HepG2 (cell line): ENCODE measurements around the gene METTL15. TPM values are rescaled to one million over a fixed set of nuclear protein-coding genes. Genes with fewer than 3 reads are reported as not detected.

ENCODE experiments used
- ATAC-seq: fragments of 200-7000 bp; cut with Tn5 transposase; 3 replicates; pipeline ENCODE4 v1.9.1; 2020; ENCODE audit warnings: mild to moderate bottlenecking, moderate library complexity
- BruUV-seq: library from RNA; stranded (reverse); fragments of 400-500 nt; replicated peaks from 2 replicates; lab custom pipeline; 2021; lab: Mats Ljungman, UMichigan
- CTCF ChIA-PET: fragments of 300-600 bp; formaldehyde crosslinking; extraction: SDS; loops from one replicate; lab custom pipeline; 2021; ENCODE audit warnings: low total read pairs, inconsistent platforms, low intra/inter-chr PET ratio; lab: Yijun Ruan, JAX
- POLR2A ChIA-PET: fragments of 350-600 bp; sonication (Branson Sonifier 250); formaldehyde crosslinking; loops from one replicate; lab custom pipeline; 2020; ENCODE audit warnings: antibody characterized with exemption, inconsistent platforms; lab: Yijun Ruan, JAX
- DNase-seq: peaks from one replicate; pipeline ENCODE4 v3.0.0-alpha.2; 2015; ENCODE audit warnings: low spot score
- FAIRE-seq: peaks from 3 replicates; lab custom pipeline; 2011; peaks lifted over from hg19 to GRCh38; lab: Jason Lieb, UNC
- H2AFZ ChIP-seq: one replicate; pipeline ENCODE4 v1.6.1; 2011; ENCODE audit warnings: low read length, inconsistent platforms
- H3K27ac ChIP-seq: fragments of 300-600 bp; 3 replicates; pipeline ENCODE4 v1.8.0; 2011; ENCODE audit warnings: mixed run types, mild to moderate bottlenecking, mixed read lengths, low read length, inconsistent platforms; ENCODE audit not compliant: insufficient read depth; ENCODE audit errors: extremely low read length
- H3K27me3 ChIP-seq, 2 experiments: fragments of 200-600 bp in 1 of 2; 2 replicates in 1 of 2; 3 replicates in 1 of 2; pipeline versions ENCODE4 v1.6.0 to v1.8.0; 2011; ENCODE audit warnings: low read length in 2 of 2, mild to moderate bottlenecking in 2 of 2, moderate library complexity in 2 of 2, inconsistent platforms in 1 of 2; ENCODE audit not compliant: insufficient read depth in 2 of 2, control insufficient read depth in 1 of 2
- H3K36me3 ChIP-seq, 2 experiments: fragments of 200-600 bp in 1 of 2; replicated peaks in 1 of 2; 2 replicates in 1 of 2; 3 replicates in 1 of 2; pipeline versions ENCODE4 v1.5.1 to v1.8.0; 2011; ENCODE audit warnings: low read length in 2 of 2, inconsistent platforms in 1 of 2; ENCODE audit not compliant: insufficient read depth in 2 of 2, control insufficient read depth in 1 of 2
- H3K4me1 ChIP-seq: 2 replicates; pipeline ENCODE4 v1.5.1; 2012; ENCODE audit warnings: low read length, inconsistent platforms; ENCODE audit not compliant: insufficient read depth
- H3K4me2 ChIP-seq: 2 replicates; pipeline ENCODE4 v1.6.0; 2011; ENCODE audit warnings: low read depth, low read length, inconsistent platforms
- H3K4me3 ChIP-seq, 3 experiments: fragments of 200-600 bp in 1 of 3; sonication (generic), shearing (Covaris generic) in 1 of 3; replicated peaks in 1 of 3; 2 replicates each; pipeline ENCODE4 v1.5.1; 2011 to 2016; ENCODE audit warnings: low read length in 3 of 3, inconsistent platforms in 2 of 3, low read depth in 2 of 3, mild to moderate bottlenecking in 2 of 3, control low read depth in 1 of 3, mixed read lengths in 1 of 3; ENCODE audit not compliant: insufficient read depth in 1 of 3
- H3K79me2 ChIP-seq: one replicate; pipeline ENCODE4 v1.6.1; 2011; ENCODE audit warnings: low read length, inconsistent platforms; ENCODE audit not compliant: insufficient read depth
- H3K9ac ChIP-seq: 2 replicates; pipeline ENCODE4 v1.6.0; 2011; ENCODE audit warnings: mild to moderate bottlenecking, low read depth, low read length, inconsistent platforms; ENCODE audit not compliant: insufficient read depth
- H3K9me3 ChIP-seq: 2 replicates; pipeline ENCODE4 v1.5.1; 2012; ENCODE audit warnings: mild to moderate bottlenecking, low read length
- H4K20me1 ChIP-seq: 2 replicates; pipeline ENCODE4 v1.6.0; 2011; ENCODE audit warnings: inconsistent platforms, mild to moderate bottlenecking, low read length, moderate library complexity; ENCODE audit not compliant: insufficient read depth
- JDP2 ChIP-seq: sonication (generic); formaldehyde crosslinking; IDR thresholded peaks from 2 replicates; pipeline ENCODE4 v1.8.1; 2022; ENCODE audit warnings: missing genetic modification reagents, borderline replicate concordance
- SOX5 ChIP-seq: IDR thresholded peaks from 2 replicates; pipeline ENCODE4 v1.6.1; 2016; ENCODE audit warnings: borderline replicate concordance
- SP2 ChIP-seq: sonication (generic); formaldehyde crosslinking; IDR thresholded peaks from 2 replicates; pipeline ENCODE4 v1.5.1; 2020; ENCODE audit warnings: mild to moderate bottlenecking, missing genetic modification reagents
- SRSF9 ChIP-seq: fragments of 200-400 bp; formaldehyde crosslinking; IDR thresholded peaks from 2 replicates; pipeline ENCODE4 v1.6.1; 2018; ENCODE audit warnings: borderline replicate concordance, mild to moderate bottlenecking, low read depth, low read length; ENCODE audit not compliant: insufficient read depth, poor library complexity, severe bottlenecking
- ZNF329 ChIP-seq: sonication (generic); formaldehyde crosslinking; IDR thresholded peaks from 2 replicates; pipeline ENCODE4 v1.9.0; 2021; ENCODE audit warnings: low read depth, mild to moderate bottlenecking, missing genetic modification reagents
- ZNF562 ChIP-seq: sonication (generic); formaldehyde crosslinking; IDR thresholded peaks from 2 replicates; pipeline ENCODE4 v1.8.0; 2022; ENCODE audit warnings: missing genetic modification reagents, borderline replicate concordance
- ZNF709 ChIP-seq: sonication (generic); formaldehyde crosslinking; IDR thresholded peaks from 2 replicates; pipeline ENCODE4 v1.5.0; 2020; ENCODE audit warnings: mild to moderate bottlenecking, missing genetic modification reagents
- WGBS: methylation state at CpG from one replicate; pipeline ENCODE4 v1.1.6; 2017; ENCODE audit warnings: low lambda C conversion rate; 5-methylcytosine and 5-hydroxymethylcytosine counted together
- in situ Hi-C: cut with HindIII; loops from 2 replicates; pipeline ENCODE4 v1.10.0; 2017; ENCODE audit warnings: low pct_unique_long_range_greater_than_20kb; ENCODE audit not compliant: extremely low pct_ligation_motif_present
- intact Hi-C: fragments of 100-400 bp; cut with micrococcal nuclease; formaldehyde crosslinking; loops from one replicate; pipeline ENCODE4 v1.10.0; 2022; ENCODE audit not compliant: unreplicated experiment
- polyA plus RNA-seq, 8 experiments: library from polyadenylated mRNA; depleted of rRNA in 3 of 8; stranded (reverse) in 7 of 8; unstranded in 1 of 8; fragments of >200 nt; fragmentation: Illumina TruSeq in 4 of 8; extraction: Trizol in 4 of 8; gene quantifications; 2 replicates each; pipeline versions ENCODE4 v1.2.1 to v1.2.3, GENCODE V29; 2011 to 2016; ENCODE audit warnings: low read depth in 4 of 8, missing spikeins in 1 of 8, mixed read lengths in 1 of 8; ENCODE audit not compliant: insufficient read depth in 1 of 8
- total RNA-seq, 5 experiments: library from RNA; depleted of rRNA; stranded (reverse); fragments of >200 nt; fragmentation: Illumina TruSeq; extraction: Trizol; gene quantifications; 2 replicates each; pipeline ENCODE4 v1.2.3, GENCODE V29; 2016; ENCODE audit warnings: low read depth in 1 of 5
- TF ChIP-seq, protein P1 (sequence below): sonication (generic); formaldehyde crosslinking; IDR thresholded peaks from 2 replicates; pipeline ENCODE4 v1.4.0; 2020; ENCODE audit warnings: missing genetic modification reagents

Gene METTL15
- total and polyA plus RNA-seq, 2 of the 13 experiments (the other 11 are each of a cell fraction or from before 2014, with no cell fraction given), result 6.5 to 14.0 TPM

DNA sequence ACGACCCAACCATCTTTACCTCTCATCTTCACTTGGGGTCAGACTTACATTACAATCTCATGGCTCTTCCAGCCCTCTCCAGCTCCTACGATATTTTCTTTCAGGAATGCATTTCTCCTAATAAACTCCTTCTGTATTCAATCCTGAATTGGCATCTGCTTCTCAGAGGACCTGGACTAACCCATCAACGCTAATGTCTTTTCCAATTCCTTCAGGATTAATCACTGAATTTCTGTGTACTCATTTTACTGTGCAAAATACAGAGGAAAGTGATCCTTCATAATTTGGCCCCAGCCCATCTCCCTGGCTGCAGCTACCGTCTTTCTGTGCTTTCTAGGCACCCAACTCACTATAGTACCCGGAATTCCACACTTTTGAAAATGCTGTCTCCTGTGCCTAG, 239.2 kb downstream of the METTL15 start:
- 83% methylated on average over 5 of the region's 5 CpGs for WGBS
- no peak for DNase-seq
- intact Hi-C loops (no loop called here), in situ Hi-C loops (no loop called here)
- FAIRE-seq, result no peak
- Histone ChIP-seq H4K20me1 (no peaks in the 10 kb centered on the region), H2AFZ (no peak overlapping the region), H3K9ac (no peak overlapping the region), H3K27ac (no peak overlapping the region), H3K4me2 (no peak overlapping the region), H3K27me3 (no peaks in the 10 kb centered on the region), H3K36me3 (no peaks in the 10 kb centered on the region), H3K9me3 (no peaks in the 10 kb centered on the region), H3K79me2 (no peaks in the 10 kb centered on the region)
- POLR2A ChIA-PET, result no interaction called here
- ATAC-seq, result no peak
- CTCF ChIA-PET, result no interaction called here
- no TSS peak for BruUV-seq
- no peak for TF ChIP-seq SRSF9
- TF ChIP-seq, protein P1, sequence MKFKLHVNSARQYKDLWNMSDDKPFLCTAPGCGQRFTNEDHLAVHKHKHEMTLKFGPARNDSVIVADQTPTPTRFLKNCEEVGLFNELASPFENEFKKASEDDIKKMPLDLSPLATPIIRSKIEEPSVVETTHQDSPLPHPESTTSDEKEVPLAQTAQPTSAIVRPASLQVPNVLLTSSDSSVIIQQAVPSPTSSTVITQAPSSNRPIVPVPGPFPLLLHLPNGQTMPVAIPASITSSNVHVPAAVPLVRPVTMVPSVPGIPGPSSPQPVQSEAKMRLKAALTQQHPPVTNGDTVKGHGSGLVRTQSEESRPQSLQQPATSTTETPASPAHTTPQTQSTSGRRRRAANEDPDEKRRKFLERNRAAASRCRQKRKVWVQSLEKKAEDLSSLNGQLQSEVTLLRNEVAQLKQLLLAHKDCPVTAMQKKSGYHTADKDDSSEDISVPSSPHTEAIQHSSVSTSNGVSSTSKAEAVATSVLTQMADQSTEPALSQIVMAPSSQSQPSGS, result no peak
- TF ChIP-seq SP2 (CRISPR knock-in tag), result no peak
- TF ChIP-seq ZNF329 (CRISPR knock-in tag), result no peak
- no peak for TF ChIP-seq JDP2
- TF ChIP-seq SOX5 (CRISPR knock-in tag), result no peak
- TF ChIP-seq, all 625 proteins: peak for 0
- no peak overlapping the region for H3K4me3 ChIP-seq
- H3K4me1 ChIP-seq, result peaks cover 16% of the 10 kb centered on the region

DNA sequence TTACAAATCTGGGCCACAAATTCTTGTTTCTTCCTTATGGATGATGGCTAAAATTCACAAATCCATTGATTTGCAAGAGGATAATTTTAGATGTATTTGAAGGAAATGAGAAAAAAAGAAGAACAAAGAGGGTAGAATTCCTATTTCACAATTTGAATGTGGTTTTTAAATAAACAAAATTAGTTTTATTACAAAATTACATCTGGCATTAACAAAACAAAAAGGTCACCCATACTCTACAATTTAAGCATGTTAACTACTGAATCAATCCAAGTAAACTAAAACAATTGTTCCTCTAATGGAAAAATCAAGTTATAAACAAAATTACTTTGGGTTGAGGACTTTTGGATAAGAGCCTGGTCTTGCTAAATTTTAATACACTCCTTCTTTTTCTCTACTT, 242.0 kb downstream of the METTL15 start:
- H4K20me1 ChIP-seq, result no peaks in the 10 kb centered on the region
- no peak overlapping the region for H3K27ac ChIP-seq
- intact Hi-C loops (no loop called here), in situ Hi-C loops (no loop called here)
- no peak overlapping the region for H2AFZ ChIP-seq
- FAIRE-seq (no peak), ATAC-seq (no peak), DNase-seq (no peak)
- POLR2A ChIA-PET, result no interaction called here
- no peaks in the 10 kb centered on the region for H3K9me3 ChIP-seq
- no peak overlapping the region for H3K4me3 ChIP-seq
- H3K27me3 ChIP-seq, result no peaks in the 10 kb centered on the region
- no peaks in the 10 kb centered on the region for H3K4me1 ChIP-seq
- H3K36me3 ChIP-seq, result no peaks in the 10 kb centered on the region
- H3K9ac ChIP-seq, result no peak overlapping the region
- no TSS peak for BruUV-seq
- CTCF ChIA-PET, result no interaction called here
- TF ChIP-seq ZNF709 (no peak), ZNF562 (CRISPR knock-in tag) (no peak)
- no peak overlapping the region for H3K4me2 ChIP-seq
- H3K79me2 ChIP-seq, result no peaks in the 10 kb centered on the region
